GM19099 (cell line): ENCODE results near the gene COL6A2.

Source experiments
- POLR2A ChIP-seq: IDR thresholded peaks from 3 replicates; pipeline ENCODE4 v1.6.1; 2011; ENCODE audit warnings: low read depth; ENCODE audit not compliant: insufficient read length; ENCODE audit errors: extremely low read depth

The COL6A2 gene

DNA sequence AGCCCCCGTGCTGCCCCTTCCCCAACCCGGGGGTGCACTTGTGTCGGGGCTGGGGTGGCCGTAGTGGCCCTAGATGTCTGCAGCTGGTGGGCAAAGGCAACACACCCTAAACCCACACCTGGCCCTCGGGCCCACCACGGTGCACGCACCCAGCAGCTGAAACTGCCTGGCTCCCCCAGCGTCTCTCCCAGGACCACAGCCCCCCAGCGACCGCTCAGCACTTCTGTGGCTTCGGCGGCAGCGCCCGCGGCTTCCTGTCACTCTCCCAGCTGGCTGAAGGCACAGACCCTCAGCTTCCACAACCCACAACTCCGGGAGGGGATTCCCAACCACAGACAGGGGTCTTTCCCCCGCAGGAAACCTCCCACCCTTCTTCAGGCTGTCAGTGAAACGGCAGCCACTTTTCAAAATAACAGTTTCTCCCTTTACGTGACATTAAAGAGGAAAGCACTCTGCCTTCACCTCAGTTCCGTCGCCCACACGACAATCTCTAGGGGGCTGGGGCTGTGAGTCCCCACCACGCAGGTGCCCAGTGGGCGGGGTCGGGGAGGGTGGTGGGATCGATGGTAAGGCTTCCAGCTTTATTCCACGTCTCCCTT lies 40.7 kb upstream of the COL6A2 start:
- TF ChIP-seq POLR2A: no peak

DNA sequence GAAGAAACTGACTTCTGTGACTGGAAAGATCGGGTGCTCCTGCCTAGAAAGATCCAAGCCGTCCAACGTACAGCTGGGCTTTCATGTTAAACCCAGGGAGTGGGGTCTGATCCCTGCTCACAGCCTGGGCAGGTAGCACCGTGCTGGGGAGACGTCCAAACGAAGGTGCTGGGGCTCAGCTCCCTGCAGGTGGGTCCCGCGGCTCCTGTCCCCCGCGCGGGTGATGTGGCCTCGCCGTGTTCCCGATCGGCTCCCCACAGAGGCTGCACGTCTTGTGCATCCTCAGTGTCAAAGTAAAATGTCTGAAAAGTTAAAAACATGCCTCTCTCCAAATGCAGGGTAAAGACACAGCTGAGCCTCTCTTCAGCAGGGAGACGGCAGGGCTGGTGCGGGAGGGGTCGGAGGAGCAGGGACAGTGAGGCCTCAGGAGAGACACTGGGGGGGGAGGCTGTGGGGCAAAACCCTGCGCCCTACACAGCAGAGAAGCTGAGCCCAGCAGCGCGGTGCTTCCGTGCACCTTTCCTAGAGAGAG lies 40.1 kb upstream of the COL6A2 start:
- TF ChIP-seq POLR2A: no peak

DNA sequence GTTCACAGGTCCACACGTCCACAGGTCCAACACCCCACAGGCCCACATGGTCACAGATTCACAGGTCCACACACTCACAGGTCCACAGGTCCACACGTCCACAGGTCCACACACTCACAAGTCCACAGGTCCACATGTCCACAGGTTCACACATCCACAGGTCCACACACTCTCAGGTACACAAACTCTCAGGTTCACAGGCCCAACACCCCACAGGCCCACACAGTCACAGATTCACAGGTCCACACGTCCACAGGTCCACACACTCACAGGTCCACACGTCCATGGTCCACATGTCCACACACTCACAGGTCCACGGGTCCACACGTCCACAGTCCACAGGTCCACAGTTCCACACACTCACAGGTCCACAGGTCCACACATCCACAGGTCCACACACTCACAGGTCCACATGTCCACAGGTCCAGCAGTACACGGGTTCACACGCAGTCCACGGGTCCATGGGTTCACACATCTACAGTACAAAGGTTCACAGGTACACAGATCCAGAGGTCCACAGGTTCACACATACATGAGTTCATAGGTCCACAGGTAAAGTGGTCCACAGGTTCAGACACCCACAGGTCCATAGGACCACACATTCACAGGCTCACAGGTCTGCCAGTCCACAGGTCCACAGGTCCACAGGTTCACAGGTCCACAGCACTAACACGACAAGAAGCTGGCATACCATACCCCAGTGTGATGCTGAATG lies 39.3 kb upstream of the COL6A2 start:
- TF ChIP-seq POLR2A: no peak

DNA sequence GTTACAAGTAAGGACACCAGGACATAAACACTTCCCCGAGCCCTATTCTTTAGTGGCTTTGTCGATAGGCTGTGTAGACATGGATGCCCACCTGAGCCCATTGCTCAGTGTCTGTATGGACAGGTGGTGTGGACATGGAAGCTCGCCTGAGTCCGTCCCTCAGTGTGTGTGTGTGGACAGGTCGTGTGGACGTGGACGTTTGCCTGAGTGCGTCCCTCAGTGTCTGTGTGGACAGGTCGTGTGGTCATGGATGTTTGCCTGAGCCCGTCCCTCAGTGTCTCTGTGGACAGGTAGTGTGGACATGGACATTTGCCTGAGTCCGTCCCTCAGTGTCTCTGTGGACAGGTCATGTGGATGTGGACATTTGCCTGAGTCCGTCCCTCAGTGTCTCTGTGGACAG lies 38.7 kb upstream of the COL6A2 start:
- no peak for TF ChIP-seq POLR2A

DNA sequence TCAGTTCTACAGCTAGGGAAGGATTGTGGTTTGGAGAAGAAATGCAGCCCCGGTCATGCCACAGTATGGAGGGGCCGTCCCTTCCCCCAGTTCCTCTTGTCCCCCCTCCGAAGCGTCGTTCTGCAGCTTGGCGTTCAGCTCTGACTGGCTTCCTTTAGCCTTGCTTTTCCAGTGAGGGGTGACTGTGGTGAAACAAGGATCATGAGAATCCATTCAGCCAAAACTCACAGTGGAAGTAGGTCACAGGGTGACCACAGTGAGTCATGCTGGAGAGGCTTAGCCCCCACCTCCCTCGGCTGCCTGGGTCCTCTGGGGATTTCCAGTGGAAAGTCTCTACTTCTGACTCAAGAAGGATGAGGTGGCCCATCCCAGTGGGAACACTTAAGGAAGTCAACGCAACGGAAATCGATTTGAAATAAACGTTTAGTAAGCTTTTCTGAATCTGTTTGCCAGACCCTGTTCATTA lies 37.3 kb upstream of the COL6A2 start:
- no peak for TF ChIP-seq POLR2A

DNA sequence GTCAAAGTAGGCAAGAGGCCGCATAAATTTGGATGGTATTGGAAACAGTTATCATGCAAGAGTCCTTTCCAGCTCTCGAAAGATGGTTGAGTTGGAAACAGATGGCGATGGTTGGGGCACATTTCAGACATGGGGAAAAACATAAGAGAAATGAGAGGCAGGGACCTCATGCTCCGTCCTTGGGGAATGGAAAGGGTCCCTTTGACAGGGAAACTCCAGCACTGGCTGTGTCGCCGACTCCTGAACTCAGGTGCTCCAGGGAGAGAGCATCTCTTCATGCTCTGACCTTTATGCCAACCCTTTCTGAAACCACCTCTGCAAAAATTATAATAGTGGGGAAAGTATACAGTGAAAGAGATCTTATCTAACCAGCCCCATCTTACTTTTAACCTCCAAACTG lies 36.8 kb upstream of the COL6A2 start:
- no peak for TF ChIP-seq POLR2A

DNA sequence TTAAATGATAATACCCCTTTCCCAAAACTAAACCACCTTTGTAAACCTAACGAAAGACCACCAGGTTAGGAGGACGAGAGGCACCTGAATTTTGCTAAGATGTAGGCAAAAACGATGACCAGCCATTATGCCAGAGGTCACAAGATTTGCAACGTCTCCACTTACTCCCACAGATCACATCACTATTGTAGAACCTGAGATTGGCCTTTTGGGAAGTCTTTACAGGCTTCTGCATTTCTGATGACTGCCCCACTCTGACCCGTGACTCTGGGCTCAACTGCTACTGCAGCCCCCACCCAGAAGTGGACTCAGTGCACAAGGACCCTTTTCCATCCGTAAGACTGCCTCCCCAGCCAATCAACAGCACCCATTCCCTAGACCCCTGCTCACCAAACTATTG lies 36.4 kb upstream of the COL6A2 start:
- no peak for TF ChIP-seq POLR2A

DNA sequence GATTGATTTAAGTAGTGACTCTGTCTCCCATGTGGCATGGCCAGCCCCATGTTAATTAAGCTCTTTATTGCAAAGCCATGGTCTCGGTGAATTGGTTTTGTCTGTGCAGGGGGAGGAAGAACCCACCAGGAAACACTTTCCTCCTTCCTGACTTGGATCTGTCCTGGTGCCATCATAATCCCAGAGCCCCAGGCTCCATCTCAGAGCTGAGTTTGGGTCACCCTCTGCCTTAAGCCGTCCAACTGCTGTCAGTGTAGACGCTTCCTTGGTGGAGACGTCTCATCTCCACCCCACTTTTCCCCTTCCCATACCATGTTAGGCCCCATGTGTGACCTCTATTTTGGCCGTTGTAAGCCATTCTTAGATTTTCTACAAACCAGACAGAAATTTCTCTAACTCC lies 36.0 kb upstream of the COL6A2 start:
- TF ChIP-seq POLR2A: no peak

DNA sequence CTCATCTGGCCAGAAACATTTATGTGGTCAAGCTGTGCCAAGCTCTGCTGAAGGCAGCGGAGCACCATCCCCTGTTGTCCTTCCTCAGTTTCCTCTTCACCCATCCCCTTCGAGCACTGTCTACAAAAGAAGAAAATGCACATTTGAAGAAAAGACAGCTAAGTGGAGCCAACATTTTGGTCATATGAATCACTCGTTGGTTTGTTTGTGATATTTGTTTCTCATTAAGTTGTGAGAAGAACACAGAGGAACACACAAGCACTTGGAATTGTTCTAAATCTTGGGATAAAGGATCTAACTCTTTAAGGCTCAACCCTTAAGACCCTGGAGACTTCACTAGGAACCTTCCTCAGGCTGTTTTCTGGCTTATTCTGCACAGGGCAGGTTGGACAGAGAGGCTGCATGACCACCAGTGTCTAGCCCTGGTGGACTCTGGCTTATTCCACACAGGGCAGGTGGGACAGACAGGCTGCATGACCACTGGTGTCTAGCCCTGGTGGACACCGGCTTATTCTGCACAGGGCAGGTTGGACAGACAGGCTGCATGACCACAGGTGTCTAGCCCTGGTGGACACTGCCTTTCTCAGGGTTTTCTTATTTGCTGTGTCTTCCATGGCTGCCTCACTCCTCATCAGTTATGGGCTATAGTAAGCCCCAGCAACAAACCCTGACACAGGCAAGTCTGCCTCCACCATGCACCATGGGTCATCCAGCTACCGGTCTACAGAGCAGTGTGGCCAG lies 35.3 kb upstream of the COL6A2 start:
- no peak for TF ChIP-seq POLR2A

DNA sequence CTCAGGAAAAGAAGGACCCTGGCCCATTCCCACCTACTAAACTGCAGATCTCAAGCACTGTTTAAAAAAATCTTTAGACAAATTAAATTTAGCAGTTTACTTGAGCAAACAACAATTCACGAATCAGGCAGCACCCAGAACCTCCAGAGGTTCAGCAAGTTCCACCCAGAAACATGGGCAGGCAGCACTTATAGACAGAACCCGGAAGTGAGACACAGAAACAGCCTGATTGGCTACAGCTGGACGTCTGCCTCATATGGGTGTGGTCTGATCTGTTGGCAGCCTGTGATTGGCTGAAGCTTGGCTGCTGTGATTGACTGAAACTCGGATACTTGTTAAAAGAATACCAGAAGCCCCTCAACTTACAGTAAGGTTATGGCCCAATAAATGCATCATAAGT lies 34.7 kb upstream of the COL6A2 start:
- no peak for TF ChIP-seq POLR2A

DNA sequence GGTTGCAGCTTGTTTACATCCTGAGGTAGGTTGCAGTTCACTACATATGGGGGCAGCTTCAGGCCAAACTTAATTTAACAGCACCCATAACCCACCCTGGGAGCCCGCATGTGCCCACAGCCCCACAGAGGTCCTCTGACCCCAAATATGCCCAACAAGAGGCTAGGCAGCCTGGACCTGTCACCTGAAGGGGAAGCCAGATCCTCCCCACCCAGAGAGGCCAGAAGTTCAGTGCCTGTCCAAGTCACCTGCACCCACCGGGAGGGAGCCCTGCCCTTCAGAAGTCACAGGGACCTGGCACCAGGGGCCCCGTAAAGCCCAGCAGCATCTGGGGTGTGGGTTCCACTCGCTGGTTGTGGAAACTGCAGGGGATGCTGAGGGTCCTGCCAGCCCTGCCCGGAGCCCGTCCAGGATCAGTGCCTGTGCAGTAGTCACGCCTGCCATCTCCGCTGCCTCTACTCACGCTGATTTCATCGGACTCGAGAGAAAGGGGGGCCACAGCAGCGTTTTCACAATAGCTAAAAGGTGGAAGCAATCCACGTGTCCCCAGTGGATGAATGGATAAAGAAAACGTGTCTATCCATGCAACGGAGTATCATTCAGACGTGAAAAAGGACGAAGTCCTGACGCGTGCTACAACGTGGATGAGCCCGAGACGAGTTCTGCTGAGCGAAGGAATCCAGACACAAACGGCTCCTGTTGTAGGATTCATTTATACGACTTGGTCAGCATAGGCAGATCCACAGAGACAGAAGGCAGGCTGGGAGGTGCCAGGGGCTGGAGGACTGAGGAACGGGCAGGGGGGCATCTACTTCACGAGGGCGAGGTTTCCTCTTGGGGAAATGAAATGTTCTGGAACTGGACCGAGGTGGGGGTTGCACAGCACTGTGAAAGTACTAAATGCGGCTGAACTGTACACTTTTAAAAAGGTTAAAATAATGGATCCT lies 33.9 kb upstream of the COL6A2 start:
- no peak for TF ChIP-seq POLR2A

DNA sequence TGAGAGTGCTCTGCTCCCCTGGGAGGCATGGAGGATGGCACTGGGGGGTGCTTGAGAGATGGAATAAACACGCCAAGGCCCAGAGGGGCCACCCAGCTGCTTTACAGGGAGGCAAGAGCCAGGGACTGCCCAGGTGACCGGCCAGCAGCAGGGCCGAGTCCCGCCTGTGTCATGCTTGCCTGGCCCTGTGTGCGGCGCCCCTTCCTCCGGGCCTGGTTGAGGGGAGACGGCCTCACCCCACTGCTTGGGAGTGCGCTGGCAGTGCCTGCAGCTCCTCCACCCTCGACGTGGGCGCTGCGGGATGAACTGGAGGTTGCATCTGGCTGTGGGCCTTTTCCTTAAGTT lies 33.1 kb upstream of the COL6A2 start:
- TF ChIP-seq POLR2A: no peak

DNA sequence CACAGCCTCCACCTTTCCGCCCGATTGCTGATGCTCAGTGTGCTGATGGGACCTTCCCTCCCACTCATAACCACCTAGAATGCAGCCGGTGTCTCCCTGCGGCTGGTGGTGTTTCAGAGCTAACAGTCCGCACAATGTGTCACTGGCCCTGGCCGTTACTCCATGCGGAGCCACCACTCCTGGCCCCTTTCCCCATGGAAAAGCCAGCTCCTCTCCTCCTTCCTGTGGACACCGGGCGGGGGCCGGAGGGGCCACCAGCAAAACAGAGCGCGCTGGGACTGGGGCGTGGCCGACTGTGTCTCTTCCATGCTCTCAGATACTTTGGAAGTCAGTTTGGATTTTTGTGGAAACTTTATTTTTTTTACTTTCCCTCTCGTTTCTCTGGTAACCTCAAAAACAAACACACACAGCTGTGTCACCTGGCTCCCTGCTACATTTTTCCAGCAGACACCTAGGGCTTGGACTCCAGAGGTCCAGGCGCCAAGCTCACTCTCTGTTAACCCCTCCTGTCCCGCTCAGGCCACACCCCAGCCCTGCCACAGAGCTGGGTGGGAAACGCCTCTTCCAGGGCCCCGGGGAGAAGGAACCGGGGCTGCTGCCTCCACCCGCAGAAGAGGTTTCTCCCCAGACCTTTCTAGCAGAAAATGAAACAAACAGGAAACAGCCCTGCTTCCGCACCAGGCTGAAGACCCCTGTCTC lies 32.5 kb upstream of the COL6A2 start:
- TF ChIP-seq POLR2A: no peak

DNA sequence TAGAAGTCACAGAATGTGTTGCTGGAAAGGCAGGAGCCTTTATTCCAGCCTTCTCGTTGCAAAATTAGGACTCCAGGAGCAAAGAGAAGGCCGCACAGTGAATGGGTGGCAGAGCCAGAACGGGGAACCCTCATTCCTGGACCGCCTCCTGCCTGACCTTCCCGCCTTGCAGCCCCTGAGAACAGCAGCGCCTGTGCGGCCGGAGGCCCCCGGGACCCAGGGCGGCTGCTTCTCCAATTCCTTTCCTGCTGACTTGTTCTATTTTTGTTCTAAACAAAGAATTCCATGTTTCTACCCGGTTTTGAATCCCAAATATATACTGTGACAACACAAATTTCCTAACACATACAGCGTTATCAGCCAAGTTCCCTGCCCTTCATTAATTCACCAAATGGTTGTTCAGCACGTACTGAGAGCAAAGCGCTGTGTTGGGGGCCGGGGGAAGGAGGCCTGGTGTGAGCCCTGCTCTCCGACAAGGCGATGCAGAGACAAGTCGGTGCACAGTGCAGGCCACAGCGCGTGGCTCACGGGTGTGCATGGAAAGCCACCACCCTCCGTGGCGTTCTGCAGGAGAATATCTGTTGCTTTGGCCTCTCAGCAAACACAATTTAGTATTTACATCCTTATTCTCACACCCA lies 31.9 kb upstream of the COL6A2 start:
- TF ChIP-seq POLR2A: no peak
